GM18499 (cell line): Measurements from ENCODE around the gene HYAL1.
"Not testable (repeated sequence)": the region's sequence is repeated elsewhere in the genome, so short reads cannot be mapped to it uniquely, and the experiment has no call there.

Source experiments
- ATAC-seq: cut with Tn5 transposase; IDR thresholded peaks from one replicate; pipeline ENCODE4 v1.9.1; 2021; ENCODE audit warnings: moderate number of reproducible peaks; ENCODE audit not compliant: insufficient read depth, unreplicated experiment

HYAL1 gene

DNA sequence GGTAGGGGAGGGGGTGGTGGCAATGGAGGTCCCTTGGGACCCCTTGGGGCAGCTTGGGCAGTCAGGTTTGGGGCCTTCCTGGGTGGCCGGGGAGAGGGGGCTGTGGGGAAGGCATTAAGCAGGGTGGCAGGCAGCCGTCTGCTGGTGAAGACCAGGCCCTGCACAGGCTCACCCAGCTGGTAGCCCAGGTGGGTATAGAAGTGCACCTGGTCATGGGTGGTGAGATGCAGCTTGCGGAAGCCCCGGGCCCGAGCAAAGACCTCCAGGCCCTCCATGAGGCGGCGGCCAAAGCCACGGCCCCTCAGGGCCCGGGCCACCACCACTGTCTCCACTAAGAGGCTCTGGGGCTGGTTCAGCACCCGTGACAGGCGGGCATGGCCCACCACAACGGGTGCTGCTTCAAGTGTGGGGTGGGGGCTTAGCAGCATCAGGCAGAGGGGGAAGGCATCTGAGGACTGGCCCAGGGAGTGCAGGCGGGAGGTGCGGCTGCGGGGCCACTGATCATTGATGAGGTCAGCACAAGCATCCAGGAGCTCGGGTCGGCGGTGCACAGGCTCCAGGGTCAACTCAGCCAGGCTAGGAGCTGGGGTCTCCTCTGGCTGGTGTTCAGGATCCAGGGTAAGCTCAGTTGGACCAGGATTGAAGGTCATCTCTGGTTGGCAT, 6.5 kb downstream of the HYAL1 start:
- ATAC-seq, result no peak

DNA sequence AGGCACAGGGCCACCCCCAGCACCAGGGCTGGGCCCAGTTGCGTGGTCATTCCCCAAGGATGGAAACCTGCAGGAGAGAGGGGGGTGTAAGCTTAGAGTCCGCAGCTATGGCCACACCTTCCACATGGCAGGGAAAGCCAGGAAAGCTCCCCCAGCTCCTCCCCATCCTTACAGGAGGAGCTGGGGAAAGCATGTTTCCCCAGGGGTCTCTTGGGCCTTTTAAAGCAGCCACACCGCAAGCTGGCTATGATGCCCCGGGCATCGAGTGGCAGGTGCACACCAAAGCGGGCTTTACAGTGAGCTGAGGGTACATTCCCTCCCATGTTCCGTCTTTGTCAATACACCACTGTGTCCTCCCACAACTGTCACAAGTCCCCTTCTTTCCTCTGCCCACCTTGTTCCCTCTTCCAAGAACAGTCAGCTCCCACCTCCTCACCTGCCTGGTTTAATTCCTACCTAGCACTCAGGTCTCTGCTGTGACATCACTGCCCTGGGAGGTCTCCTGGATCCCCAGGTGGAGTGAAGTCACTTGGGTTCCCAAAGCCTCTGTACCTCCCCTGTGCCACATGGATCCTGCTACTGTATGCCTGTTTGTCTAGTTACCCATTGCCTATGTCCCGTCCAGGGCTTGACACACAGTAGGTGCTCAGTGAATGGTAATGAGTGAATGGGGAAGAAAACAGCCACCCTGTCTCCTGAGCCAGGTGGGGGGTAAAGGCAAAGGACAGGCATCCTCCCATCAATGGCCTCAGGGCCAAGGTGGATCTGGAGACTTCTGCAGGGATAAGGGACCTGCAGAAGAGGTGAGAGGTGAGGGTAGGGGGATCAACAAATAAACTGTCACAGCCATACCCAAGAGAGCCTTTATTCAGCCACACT, 7.6 kb downstream of the HYAL1 start:
- ATAC-seq, result no peak

GRCh38 chr3:50294492-50295403, 8.6 kb downstream of the HYAL1 start:
- ATAC-seq, result no peak

- no peak for ATAC-seq
Observed at GRCh38 chr3:50294089-50294488, 9.3 kb downstream of the HYAL1 start.

GRCh38 chr3:50293079-50293801, 10.1 kb downstream of the HYAL1 start:
- ATAC-seq, result no peak

DNA sequence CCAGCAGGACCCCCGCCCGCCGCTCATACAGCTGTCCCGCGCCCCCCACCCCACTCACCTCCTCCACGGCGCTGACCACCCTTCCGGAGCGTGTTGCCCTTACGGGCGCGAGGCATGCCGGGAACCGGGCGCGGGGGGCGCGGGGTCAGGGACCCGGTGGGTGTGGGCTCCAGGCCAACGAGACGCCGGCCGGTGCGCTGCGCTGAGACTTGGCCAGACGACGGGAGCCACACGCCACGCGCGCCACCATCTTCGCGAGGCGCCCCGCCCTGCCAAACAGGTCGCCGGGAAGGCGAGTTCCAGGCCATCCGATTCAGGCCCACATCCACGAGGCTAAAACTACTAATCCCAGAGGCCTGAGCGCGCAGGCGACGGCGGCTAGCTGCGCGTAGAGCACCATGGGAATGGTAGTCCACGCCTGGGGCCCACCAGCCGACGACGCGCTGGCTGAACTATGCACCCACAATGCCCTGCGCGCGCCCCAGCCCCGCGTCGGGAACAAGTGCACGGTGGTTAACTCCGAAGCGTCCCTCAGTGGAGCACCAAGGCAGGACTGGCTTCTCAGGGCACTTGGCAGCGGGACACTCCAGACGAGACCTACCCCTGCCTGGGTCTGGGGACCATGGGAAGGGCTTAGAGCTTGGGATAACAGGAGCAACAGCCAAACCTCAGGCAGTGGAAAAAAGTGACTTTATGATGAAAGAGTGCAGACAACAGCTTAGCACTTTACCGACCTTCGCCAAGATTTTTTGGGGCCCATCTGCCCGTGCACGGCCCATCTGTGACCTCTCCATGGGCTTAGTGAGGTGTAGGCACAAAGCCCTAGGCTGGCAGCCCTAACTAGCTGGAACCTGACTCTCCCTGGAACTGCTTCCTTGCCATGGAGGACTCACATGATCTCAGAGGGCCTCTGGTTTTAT, 11.0 kb downstream of the HYAL1 start, which contains the start of gene IFRD2:
Gene IFRD2, minus strand, starts transcription at position 271 of the 920 bp plus-strand sequence. Its CDS starts 155 bp downstream, at position 116.
- ATAC-seq, result peak; percentile 79

- no peak for ATAC-seq
Observed at GRCh38 chr3:50290161-50290641, 13.2 kb downstream of the HYAL1 start.

DNA sequence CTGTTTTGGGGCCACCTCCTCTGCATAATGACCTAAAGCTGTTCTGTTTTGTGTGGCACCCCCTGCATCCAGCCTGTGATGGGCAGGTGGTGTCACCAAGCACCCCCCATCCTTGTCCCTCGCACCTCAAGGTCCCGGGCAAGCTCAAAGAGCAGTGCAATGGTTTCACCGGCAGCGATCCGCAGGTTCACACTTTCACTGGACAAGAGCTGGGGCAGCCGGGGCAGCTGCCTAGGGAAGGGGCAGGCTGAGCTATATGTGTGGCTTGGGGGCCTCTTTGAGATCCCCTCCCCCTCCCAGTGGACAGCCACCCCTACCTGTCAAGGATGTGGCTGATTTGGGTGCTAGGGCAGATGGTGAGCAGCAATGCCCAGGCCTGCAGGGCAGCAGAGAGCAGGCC, 14.2 kb downstream of the HYAL1 start:
- ATAC-seq, result no peak

DNA sequence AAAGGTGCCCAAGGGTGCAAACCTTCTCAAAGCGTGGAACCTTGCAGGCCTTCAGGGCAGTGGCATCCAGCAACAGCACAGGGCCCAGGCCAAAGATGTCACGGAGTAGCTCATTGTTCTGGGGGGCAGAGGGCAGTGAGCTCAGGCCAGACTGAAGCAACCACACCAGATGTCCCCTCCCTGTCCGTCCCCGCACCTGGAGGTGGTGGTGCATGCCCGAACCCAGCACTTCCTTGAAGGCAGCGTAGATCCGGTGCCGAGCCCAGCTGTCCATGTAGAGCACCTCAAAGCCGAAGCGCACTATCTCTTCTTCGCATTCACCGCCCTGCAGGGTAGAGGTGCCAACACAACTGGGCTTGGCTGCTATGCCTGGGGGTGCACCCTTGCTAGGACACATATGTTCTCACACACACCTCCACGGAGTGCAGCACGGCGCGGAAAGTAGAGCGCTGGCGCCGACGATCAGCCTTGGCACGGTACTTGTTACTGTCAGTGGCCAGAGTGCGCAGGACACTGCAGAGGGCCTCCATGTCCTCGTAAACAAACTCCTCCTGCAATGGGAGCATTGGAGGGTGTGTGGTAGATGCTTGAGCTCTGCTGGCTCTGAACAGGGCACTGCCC, 14.9 kb downstream of the HYAL1 start:
- ATAC-seq, result no peak

DNA sequence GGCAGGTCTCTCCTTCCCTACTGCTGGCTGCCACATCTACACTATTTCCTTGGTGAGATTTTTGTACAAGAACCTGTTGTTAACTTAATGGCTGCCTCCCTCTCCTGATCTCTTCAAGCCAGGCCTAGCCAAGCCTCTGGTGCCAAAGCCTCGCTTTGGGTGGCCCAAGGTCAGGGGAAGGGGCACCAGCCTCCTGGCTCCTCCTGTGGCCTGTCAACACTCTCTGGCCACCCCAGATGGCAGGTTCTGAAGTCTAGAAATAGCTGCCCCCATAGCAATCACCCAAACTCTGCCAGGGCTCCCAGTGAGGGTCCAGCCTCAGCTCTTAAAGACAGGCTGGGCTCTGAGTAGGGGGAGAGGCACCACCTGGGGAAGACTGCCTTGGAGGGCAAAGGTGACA, 16.1 kb downstream of the HYAL1 start:
- no peak for ATAC-seq

GRCh38 chr3:50286322-50287227, 16.8 kb downstream of the HYAL1 start:
- ATAC-seq, result no peak

DNA sequence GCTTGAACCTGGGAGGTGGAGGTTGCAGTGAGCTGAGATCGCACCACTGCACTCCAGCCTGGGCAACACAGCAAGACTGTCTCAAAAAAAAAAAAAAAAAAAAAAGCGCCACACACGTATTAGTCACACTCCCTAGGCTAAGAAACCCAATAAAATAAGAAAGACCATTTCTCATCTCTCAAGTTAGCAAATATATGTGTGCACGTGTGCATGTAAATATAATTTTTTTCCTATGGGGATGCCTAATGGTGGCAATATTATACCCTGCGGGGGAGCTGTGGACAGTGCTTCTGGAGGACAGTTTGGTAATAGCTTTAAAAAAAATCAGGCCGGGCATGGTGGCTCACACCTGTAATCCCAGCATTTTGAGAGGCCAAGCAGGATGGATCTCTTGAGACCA, 19.3 kb downstream of the HYAL1 start:
- not testable (repeated sequence) for ATAC-seq

DNA sequence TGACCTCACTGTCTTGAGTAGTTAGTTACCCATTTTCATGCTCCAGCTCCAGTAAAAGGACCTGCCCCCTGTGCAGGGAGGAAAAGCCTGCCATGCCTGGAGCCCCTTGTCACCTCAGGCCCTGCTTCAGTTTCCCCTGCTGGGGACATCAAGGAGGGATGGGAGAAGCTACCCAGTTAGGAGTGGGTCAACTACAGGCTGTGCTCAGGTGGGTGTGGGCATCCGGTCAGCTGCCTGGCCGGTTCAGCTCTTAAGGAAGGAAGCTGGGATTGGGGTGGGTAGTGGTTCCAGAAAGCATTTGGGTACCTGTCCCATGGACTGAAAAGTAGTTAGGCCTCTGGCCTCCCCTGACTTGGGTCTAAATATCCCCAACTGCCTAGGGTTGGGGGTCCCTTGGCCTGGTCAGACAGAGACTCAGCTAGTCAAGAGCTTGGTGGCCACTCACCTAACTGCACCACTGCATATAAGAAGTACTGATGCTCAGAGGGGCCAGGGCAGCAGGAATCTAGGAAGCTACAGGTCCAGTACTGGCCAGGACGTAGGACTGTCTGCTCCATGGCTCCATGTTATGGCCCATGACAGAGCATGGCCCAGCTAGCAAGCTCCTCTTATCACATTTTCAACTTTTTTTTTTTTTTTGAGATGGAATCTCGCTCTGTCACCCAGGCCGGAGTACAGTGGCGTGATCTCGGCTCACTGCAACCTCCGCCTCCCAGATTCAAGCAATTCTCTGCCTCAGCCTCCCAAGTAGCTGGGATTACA, 23.9 kb downstream of the HYAL1 start:
- no peak for ATAC-seq

DNA sequence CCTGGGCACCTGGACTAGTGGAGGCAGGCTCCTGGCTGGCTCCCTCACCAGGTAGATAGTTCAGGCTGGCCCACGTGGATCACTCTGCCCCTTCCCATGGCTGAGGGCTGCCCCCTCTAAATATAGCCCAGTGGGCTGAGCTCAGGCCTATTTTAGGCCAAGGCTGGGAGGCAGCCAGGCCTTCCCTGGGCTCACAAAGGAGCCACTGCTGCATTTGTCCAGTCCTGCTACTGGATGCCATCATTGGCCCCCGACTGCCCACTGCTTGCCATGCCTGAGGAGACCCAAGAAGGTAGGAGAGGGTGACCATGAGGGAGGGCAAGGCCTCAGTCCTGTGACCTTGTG, 24.5 kb downstream of the HYAL1 start, which contains the start of gene LSMEM2:
Gene LSMEM2, plus strand, starts transcription at position 208 of the 345 bp plus-strand sequence. Its CDS starts 27 bp downstream, at position 235.
- no peak for ATAC-seq

- no peak for ATAC-seq
Observed at GRCh38 chr3:50278123-50278879, 25.1 kb downstream of the HYAL1 start.

GRCh38 chr3:50276762-50277101, 26.6 kb downstream of the HYAL1 start:
- ATAC-seq, result no peak
